GM19455 (cell line): ENCODE measurements around the gene UBE2D2.
"Not testable (repeated sequence)": the region's sequence is repeated elsewhere in the genome, so short reads cannot be mapped to it uniquely, and the experiment has no call there.

Experiments
- ATAC-seq: cut with Tn5 transposase; IDR thresholded peaks from one replicate; pipeline ENCODE4 v1.9.1; 2021; ENCODE audit not compliant: unreplicated experiment

UBE2D2 gene

GRCh38 chr5:139546593-139546992, 14.5 kb upstream of the UBE2D2 start:
- not testable (repeated sequence) for ATAC-seq

GRCh38 chr5:139549162-139549894, 11.8 kb upstream of the UBE2D2 start:
- ATAC-seq: no peak

- ATAC-seq: not testable (repeated sequence)
These were observed 10.9 kb upstream of the UBE2D2 start for GRCh38 chr5:139550051-139550872.

GRCh38 chr5:139551191-139551889, 9.8 kb upstream of the UBE2D2 start:
- ATAC-seq: no peak

GRCh38 chr5:139552893-139553575, 8.1 kb upstream of the UBE2D2 start:
- ATAC-seq: no peak

GRCh38 chr5:139554264-139554663, 6.9 kb upstream of the UBE2D2 start:
- ATAC-seq: no peak

GRCh38 chr5:139557811-139558210, 3.3 kb upstream of the UBE2D2 start:
- ATAC-seq: no peak

GRCh38 chr5:139561655-139562451, 714 bp downstream of the UBE2D2 start:
- peak; percentile 26 for ATAC-seq

- ATAC-seq: no peak
These were observed 1.7 kb downstream of the UBE2D2 start for GRCh38 chr5:139562847-139563246.

GRCh38 chr5:139565411-139566305, 4.5 kb downstream of the UBE2D2 start:
- ATAC-seq: peak; percentile 31

- no peak for ATAC-seq
These were observed 5.5 kb downstream of the UBE2D2 start for GRCh38 chr5:139566611-139567010.

- no peak for ATAC-seq
These were observed 8.3 kb downstream of the UBE2D2 start for GRCh38 chr5:139569270-139569955.

- ATAC-seq: no peak
These were observed 10.4 kb downstream of the UBE2D2 start for GRCh38 chr5:139571543-139571942.

- ATAC-seq: no peak
These were observed 10.8 kb downstream of the UBE2D2 start for GRCh38 chr5:139571966-139572365.

GRCh38 chr5:139574641-139575312, 13.6 kb downstream of the UBE2D2 start:
- ATAC-seq: no peak

- no peak for ATAC-seq
These were observed 14.1 kb downstream of the UBE2D2 start for GRCh38 chr5:139575313-139575646.

- ATAC-seq: no peak
These were observed 14.6 kb downstream of the UBE2D2 start for GRCh38 chr5:139575751-139576150.

- ATAC-seq: no peak
These were observed 16.7 kb downstream of the UBE2D2 start for GRCh38 chr5:139577689-139578290.
